Neuronal stem cell (in vitro differentiated cells): ENCODE results near the gene PSAT1.
A peak's percentile ranks its signal among the peaks of the same experiment; 100 is the strongest.

Experiments
- DNase-seq: peaks from one replicate; pipeline ENCODE4 v3.0.0-alpha.2; 2013; ENCODE audit warnings: low spot score
- H2AFZ ChIP-seq: one replicate; pipeline ENCODE4 v1.6.1; 2013; ENCODE audit warnings: mild to moderate bottlenecking, low read length, inconsistent platforms
- H2AK5ac ChIP-seq: 2 replicates; pipeline ENCODE4 v1.6.1; 2013; ENCODE audit warnings: low read depth, mild to moderate bottlenecking, inconsistent platforms, low read length, moderate library complexity, mixed read lengths
- H2BK120ac ChIP-seq: 2 replicates; pipeline ENCODE4 v1.6.1; 2013; ENCODE audit warnings: low read depth, mild to moderate bottlenecking, inconsistent platforms, low read length, moderate library complexity, mixed read lengths
- H2BK12ac ChIP-seq: one replicate; pipeline ENCODE4 v1.6.1; 2013; ENCODE audit warnings: low read length, inconsistent platforms
- H2BK15ac ChIP-seq: 2 replicates; pipeline ENCODE4 v1.6.1; 2013; ENCODE audit warnings: mild to moderate bottlenecking, low read length, inconsistent platforms, mixed read lengths
- H2BK5ac ChIP-seq: one replicate; pipeline ENCODE4 v1.6.1; 2013; ENCODE audit warnings: inconsistent platforms, mild to moderate bottlenecking, low read length, moderate library complexity
- H3K14ac ChIP-seq: one replicate; pipeline ENCODE4 v1.6.1; 2013; ENCODE audit warnings: low read length, inconsistent platforms
- H3K18ac ChIP-seq: 2 replicates; pipeline ENCODE4 v1.6.1; 2013; ENCODE audit warnings: low read length, inconsistent platforms
- H3K23ac ChIP-seq: 2 replicates; pipeline ENCODE4 v1.6.1; 2013; ENCODE audit warnings: low read depth, mild to moderate bottlenecking, mixed read lengths, low read length, inconsistent platforms; ENCODE audit not compliant: poor library complexity
- H3K27ac ChIP-seq: replicated peaks from 3 replicates; pipeline ENCODE4 v1.5.1; 2013; ENCODE audit warnings: low read length, inconsistent platforms
- H3K27me3 ChIP-seq, 3 experiments: 2 replicates each; pipeline ENCODE4 v1.6.1; 2013; ENCODE audit warnings: low read length in 3 of 3, mild to moderate bottlenecking in 2 of 3, inconsistent platforms in 1 of 3, low read depth in 1 of 3, mixed read lengths in 1 of 3, moderate library complexity in 1 of 3; ENCODE audit not compliant: control insufficient read depth in 3 of 3, insufficient read depth in 3 of 3
- H3K36me3 ChIP-seq, 2 donors: replicated peaks in 1 of 2; 2 replicates each; pipeline ENCODE4 v1.6.1; 2013; ENCODE audit warnings: low read length in 2 of 2; ENCODE audit not compliant: control insufficient read depth in 2 of 2, insufficient read depth in 2 of 2
- H3K4ac ChIP-seq: 2 replicates; pipeline ENCODE4 v1.6.1; 2013; ENCODE audit warnings: inconsistent platforms, mild to moderate bottlenecking, low read length, moderate library complexity
- H3K4me1 ChIP-seq, 2 donors: 1 replicate in 1 of 2; 2 replicates in 1 of 2; pipeline ENCODE4 v1.6.1; 2013; ENCODE audit warnings: low read length in 2 of 2, low read depth in 1 of 2; ENCODE audit not compliant: control insufficient read depth in 2 of 2, insufficient read depth in 1 of 2
- H3K4me2 ChIP-seq: one replicate; pipeline ENCODE4 v1.6.1; 2013; ENCODE audit warnings: mild to moderate bottlenecking, low read length, inconsistent platforms; ENCODE audit not compliant: insufficient read depth, poor library complexity, severe bottlenecking
- H3K4me3 ChIP-seq, 2 donors: 2 replicates each; pipeline ENCODE4 v1.5.1; 2013; ENCODE audit warnings: low read length in 2 of 2, mild to moderate bottlenecking in 2 of 2, inconsistent platforms in 1 of 2, moderate library complexity in 1 of 2
- H3K79me1 ChIP-seq: one replicate; pipeline ENCODE4 v1.6.1; 2013; ENCODE audit warnings: low read depth, mild to moderate bottlenecking, inconsistent platforms, low read length, moderate library complexity
- H3K9ac ChIP-seq: one replicate; pipeline ENCODE4 v1.6.1; 2013; ENCODE audit warnings: mild to moderate bottlenecking, low read depth, low read length, inconsistent platforms; ENCODE audit not compliant: poor library complexity
- H3K9me3 ChIP-seq, 2 donors: replicated peaks in 1 of 2; 2 replicates each; pipeline versions ENCODE3 to v1.6.1; 2013; ENCODE audit warnings: low read length in 2 of 2, mild to moderate bottlenecking in 2 of 2, inconsistent platforms in 1 of 2, low read depth in 1 of 2, mixed read lengths in 1 of 2, moderate library complexity in 1 of 2; ENCODE audit not compliant: control insufficient read depth in 2 of 2, insufficient read depth in 1 of 2
- H4K8ac ChIP-seq: one replicate; pipeline ENCODE4 v1.6.1; 2013; ENCODE audit warnings: low read depth, mild to moderate bottlenecking, inconsistent platforms, low read length, moderate library complexity
- H4K91ac ChIP-seq: one replicate; pipeline ENCODE4 v1.6.1; 2013; ENCODE audit warnings: low read length, low read depth, mild to moderate bottlenecking, inconsistent platforms; ENCODE audit not compliant: poor library complexity
- WGBS, 2 donors: extraction: QIAGEN DNeasy Blood & Tissue Kit; methylation state at CpG; one replicate each; pipeline ENCODE4 v1.1.7; 2013; ENCODE audit warnings: missing lambda C conversion rate in 2 of 2, mixed read lengths in 1 of 2; ENCODE audit not compliant: insufficient read length in 2 of 2, insufficient replicate concordance in 1 of 2; ENCODE audit errors: extremely low coverage in 2 of 2; 5-methylcytosine and 5-hydroxymethylcytosine counted together

Gene PSAT1

DNA sequence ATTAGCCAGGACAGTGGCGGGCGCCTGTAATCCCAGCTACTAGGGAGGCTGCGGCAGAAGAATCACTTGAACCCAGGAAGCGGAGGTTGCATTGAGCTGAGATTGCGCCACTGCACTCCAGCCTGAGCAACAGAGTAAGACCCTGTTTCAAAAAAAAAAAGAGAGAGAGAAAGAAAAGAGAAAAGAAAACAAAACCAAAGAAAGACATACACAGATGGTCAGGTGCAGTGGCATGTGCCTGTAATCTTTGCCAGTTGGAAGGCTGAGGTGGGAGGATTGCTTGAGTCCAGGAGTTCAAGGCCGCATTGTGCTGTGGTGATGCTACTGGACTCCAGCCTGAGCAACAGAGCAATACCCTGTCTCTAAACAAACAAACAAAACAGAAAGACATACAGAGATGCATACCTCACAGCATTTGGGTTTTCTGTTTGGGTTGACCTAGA is 10.0 kb upstream of the PSAT1 start:
- Histone ChIP-seq H4K8ac (no peak overlapping the region), H2AFZ (no peak overlapping the region), H3K9ac (no peak overlapping the region), H4K91ac (no peak overlapping the region), H2BK12ac (no peak overlapping the region), H3K23ac (no peak overlapping the region), H3K4me2 (no peak overlapping the region), H3K4me1 (peaks cover 0 to 5% of the 10 kb centered on the region in 2 donors), H3K18ac (no peak overlapping the region), H3K79me1 (no peaks in the 10 kb centered on the region), H2BK5ac (no peak overlapping the region), H3K27me3 (no peaks in the 10 kb centered on the region), H3K4me3 (no peak overlapping the region), H3K27ac (no peak overlapping the region), H2BK120ac (no peak overlapping the region), H3K4ac (no peak overlapping the region), H2AK5ac (no peak overlapping the region), H2BK15ac (no peak overlapping the region), H3K14ac (no peak overlapping the region), H3K36me3 (no peaks in the 10 kb centered on the region), H3K9me3 (no peaks in the 10 kb centered on the region)
- DNase-seq = no peak
- WGBS, 2 donors = no CpG with 5 or more reads among the region's 6 CpGs

DNA sequence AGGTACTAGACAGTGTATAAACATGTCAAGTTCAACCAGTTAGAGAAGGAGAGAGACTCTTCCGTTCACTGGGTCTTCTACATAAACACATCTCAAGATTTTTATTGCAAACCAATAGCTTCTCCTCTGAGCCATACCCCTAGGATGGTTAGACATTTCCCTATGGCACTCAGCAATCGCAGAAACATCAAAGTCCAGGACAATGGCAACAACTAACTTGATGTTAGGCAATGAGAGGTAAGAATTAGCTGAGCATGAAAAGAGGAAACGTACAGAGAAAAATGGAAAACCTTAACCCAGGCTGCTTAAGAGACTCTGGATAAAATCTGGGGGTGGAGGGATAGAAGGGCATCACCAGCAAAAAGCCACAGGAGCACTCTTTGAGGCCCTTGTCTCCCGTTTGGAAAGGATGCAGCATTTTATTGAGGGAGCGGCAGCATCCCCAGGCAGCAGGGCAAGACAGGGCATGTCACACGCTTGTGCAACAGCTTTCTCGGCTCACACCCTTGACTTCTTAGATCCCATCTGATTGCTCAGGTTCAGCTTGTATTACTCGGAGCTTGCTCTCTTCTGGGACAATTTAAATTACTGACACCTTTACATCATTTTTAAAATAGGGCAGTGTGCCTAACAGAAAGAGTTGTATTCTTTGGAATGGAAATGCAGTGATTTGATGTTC is 8.6 kb upstream of the PSAT1 start:
- no peak overlapping the region for H3K4ac ChIP-seq
- no peak overlapping the region for H2BK15ac ChIP-seq
- H3K36me3 ChIP-seq = no peaks in the 10 kb centered on the region
- peak overlapping the region; percentile 46 for H2AFZ ChIP-seq
- no peak for DNase-seq
- H3K79me1 ChIP-seq = no peaks in the 10 kb centered on the region
- no peak overlapping the region for H3K18ac ChIP-seq
- no peak overlapping the region for H3K27ac ChIP-seq
- H3K23ac ChIP-seq = no peak overlapping the region
- H4K91ac ChIP-seq = no peak overlapping the region
- WGBS, 2 donors = no CpG with 5 or more reads among the region's 8 CpGs
- H3K9me3 ChIP-seq = no peaks in the 10 kb centered on the region
- H3K9ac ChIP-seq = no peak overlapping the region
- H2BK12ac ChIP-seq = no peak overlapping the region
- H2AK5ac ChIP-seq = no peak overlapping the region
- H3K4me3 ChIP-seq = no peak overlapping the region
- no peak overlapping the region for H3K14ac ChIP-seq
- no peak overlapping the region for H2BK5ac ChIP-seq
- no peak overlapping the region for H3K4me2 ChIP-seq
- H3K27me3 ChIP-seq = no peaks in the 10 kb centered on the region
- no peak overlapping the region for H4K8ac ChIP-seq
- H3K4me1 ChIP-seq = peaks cover 0 to 5% of the 10 kb centered on the region in 2 donors
- H2BK120ac ChIP-seq = no peak overlapping the region

DNA sequence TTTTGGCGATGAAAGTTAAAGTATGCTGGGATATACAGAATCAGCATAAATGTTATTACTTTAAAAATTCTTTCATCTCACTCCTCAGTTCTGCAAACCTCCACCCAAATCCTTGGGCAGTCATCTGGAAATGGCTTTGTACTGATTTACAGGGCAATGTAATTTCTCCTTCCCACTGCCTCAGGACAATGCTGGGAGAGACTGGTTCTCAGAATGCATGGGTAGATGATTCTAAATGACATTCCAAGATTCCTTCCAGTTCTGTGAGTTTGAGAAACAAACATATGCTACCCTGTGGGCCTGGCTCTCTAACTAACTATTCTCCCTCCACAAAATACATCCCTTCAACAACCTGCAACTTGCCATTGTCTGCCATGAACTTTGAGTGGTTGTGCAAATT is 7.5 kb upstream of the PSAT1 start:
- Histone ChIP-seq H3K23ac (no peak overlapping the region), H3K4me1 (peaks cover 0 to 5% of the 10 kb centered on the region in 2 donors), H2AFZ (no peak overlapping the region), H3K4me2 (no peak overlapping the region), H3K79me1 (no peaks in the 10 kb centered on the region), H2BK120ac (no peak overlapping the region), H3K18ac (no peak overlapping the region), H2BK15ac (no peak overlapping the region), H2BK5ac (no peak overlapping the region), H4K91ac (no peak overlapping the region), H4K8ac (no peak overlapping the region), H3K4me3 (no peak overlapping the region), H3K36me3 (no peaks in the 10 kb centered on the region), H3K27ac (no peak overlapping the region), H3K27me3 (no peaks in the 10 kb centered on the region), H3K9me3 (no peaks in the 10 kb centered on the region), H2BK12ac (no peak overlapping the region), H3K14ac (no peak overlapping the region), H3K4ac (no peak overlapping the region), H2AK5ac (no peak overlapping the region), H3K9ac (no peak overlapping the region)
- WGBS, 2 donors = no CpG with 5 or more reads among the region's 1 CpG
- no peak for DNase-seq

DNA sequence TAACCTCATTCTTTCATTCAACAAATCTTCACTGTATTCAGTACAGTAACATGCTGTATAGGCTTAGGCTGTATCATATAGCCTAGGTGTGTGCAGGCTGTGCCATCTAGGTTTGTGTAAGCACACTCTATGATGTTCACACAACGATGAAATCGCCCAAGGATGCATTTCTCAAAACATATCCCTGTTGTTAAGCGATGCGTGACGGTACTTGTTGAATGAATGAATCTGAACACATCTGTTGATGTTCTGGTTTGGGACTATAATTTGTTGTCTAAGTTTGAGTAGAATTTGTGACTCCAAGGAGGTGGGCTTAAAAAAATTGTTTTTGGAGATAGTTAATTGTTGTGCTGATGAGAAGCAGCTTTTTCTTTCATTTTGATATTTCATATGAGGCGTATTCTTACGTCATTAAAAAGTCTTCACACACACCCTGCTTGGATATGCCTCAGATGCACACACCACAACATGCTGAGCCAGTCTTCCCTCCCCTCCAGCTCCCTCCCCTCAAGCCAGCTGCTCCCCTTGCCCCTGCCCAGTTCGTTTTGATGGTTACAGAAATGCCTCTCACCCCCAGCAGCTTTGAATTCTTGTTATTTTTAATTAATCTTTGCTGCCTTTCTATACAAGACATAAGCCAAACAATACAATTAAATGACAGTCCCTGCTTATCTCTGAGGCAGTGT is 5.5 kb upstream of the PSAT1 start:
- Histone ChIP-seq H4K91ac (no peak overlapping the region), H2BK5ac (no peak overlapping the region), H3K9ac (no peak overlapping the region), H2BK12ac (no peak overlapping the region), H3K36me3 (no peaks in the 10 kb centered on the region), H3K27me3 (no peaks in the 10 kb centered on the region), H2AK5ac (no peak overlapping the region), H2BK120ac (no peak overlapping the region), H3K4ac (no peak overlapping the region), H3K9me3 (no peaks in the 10 kb centered on the region), H3K18ac (no peak overlapping the region), H3K4me1 (peaks cover 5 to 14% of the 10 kb centered on the region in 2 donors), H3K4me3 (no peak overlapping the region), H3K4me2 (no peak overlapping the region), H2BK15ac (no peak overlapping the region), H4K8ac (no peak overlapping the region), H3K14ac (no peak overlapping the region), H3K79me1 (no peaks in the 10 kb centered on the region), H3K23ac (no peak overlapping the region), H2AFZ (peak overlapping the region; percentile 57), H3K27ac (no peak overlapping the region)
- no peak for DNase-seq
- no CpG with 5 or more reads among the region's 8 CpGs for WGBS, 2 donors
